HFF-Myc (cell line): Measurements from ENCODE around the gene ENO4.
A peak's percentile ranks its signal among the peaks of the same experiment; 100 is the strongest.

Experiments
- DNase-seq: peaks from one replicate; pipeline ENCODE4 v3.0.0-alpha.2; 2011; ENCODE audit warnings: low read depth; ENCODE audit errors: extremely low read depth
- H3K4me3 ChIP-seq: replicated peaks from 2 replicates; pipeline ENCODE4 v1.5.1; 2011; ENCODE audit warnings: low read depth, mild to moderate bottlenecking, control low read depth, low read length
- TF ChIP-seq, protein P1 (sequence below): IDR thresholded peaks from 2 replicates; pipeline ENCODE4 v1.5.1; 2012; ENCODE audit warnings: mild to moderate bottlenecking, low read depth, low read length, control low read depth; ENCODE audit errors: missing control alignments

ENO4 gene

DNA sequence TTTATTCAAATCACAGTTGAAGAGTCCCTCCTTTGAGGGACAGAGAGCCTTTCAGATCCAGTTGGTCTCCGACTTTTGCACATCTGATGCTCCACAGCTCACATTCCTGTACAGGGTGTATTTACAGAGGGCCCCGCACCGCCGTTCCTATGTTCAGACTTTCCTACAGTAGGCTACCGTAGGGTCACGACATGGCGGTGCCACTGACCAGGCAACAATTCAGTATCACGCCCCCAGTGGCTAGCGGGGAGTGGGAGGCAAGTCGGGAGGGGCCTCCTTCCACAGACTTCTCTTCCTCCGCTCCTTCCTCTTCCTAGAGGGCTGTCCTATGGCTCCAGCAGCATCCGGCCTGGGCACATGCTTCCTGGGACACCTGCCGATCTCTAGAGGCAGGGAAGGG, 40.6 kb upstream of the ENO4 start:
- H3K4me3 ChIP-seq, result no peak overlapping the region
- TF ChIP-seq, protein P1, sequence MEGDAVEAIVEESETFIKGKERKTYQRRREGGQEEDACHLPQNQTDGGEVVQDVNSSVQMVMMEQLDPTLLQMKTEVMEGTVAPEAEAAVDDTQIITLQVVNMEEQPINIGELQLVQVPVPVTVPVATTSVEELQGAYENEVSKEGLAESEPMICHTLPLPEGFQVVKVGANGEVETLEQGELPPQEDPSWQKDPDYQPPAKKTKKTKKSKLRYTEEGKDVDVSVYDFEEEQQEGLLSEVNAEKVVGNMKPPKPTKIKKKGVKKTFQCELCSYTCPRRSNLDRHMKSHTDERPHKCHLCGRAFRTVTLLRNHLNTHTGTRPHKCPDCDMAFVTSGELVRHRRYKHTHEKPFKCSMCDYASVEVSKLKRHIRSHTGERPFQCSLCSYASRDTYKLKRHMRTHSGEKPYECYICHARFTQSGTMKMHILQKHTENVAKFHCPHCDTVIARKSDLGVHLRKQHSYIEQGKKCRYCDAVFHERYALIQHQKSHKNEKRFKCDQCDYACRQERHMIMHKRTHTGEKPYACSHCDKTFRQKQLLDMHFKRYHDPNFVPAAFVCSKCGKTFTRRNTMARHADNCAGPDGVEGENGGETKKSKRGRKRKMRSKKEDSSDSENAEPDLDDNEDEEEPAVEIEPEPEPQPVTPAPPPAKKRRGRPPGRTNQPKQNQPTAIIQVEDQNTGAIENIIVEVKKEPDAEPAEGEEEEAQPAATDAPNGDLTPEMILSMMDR, result no peak
- no peak for DNase-seq

DNA sequence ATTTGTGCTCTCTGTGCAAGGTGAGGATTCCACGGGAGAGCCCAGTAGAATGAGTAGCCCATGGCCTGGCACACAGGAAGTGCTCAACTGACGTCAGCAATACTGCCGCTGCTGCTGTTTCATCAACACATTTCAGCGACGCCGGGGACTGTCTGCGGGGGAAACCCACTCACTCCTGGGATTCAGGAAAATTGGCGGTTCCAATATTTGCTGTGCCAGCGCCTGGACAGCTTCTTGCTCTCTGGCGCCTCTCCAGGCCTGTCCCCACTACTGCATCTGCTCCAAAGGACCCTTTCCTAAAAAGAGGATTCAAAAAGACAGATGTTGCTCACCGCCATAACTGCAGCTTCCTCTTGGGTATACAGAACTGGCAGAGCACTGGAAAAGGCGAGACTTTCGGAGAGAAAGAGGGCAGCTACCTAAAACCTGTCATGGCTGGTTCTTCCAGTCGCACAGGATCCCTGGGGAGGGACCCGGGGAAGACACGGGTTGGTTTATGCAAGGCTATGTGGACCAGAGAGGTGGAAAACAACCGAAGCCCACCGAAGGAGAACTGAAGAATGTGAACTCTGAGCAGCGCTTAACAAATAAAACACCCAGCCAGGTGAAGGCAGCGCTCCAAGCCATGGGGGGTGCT, 39.7 kb upstream of the ENO4 start:
- TF ChIP-seq, protein P1, result peak; percentile 44
- no peak for DNase-seq
- H3K4me3 ChIP-seq, result no peak overlapping the region

DNA sequence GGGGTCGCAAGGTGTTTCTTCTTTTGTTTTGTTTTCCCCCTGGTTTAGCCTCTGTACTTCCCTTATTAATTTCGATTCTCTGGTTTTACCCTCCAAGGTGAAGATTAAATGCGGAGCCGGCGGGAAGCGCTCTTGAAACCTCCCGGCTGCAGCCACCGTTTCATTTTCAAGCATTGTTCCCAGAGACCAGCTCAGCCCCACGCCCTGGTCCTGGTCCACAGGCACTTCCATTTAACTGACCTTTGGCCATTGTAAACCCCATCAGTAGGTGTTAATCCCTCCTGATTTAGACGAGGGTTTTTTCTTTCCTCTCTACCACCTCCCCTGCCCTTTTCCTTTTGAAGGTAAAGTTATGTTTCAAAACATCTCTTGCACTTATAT, 39.2 kb upstream of the ENO4 start:
- DNase-seq, result no peak
- TF ChIP-seq, protein P1, result no peak
- no peak overlapping the region for H3K4me3 ChIP-seq

DNA sequence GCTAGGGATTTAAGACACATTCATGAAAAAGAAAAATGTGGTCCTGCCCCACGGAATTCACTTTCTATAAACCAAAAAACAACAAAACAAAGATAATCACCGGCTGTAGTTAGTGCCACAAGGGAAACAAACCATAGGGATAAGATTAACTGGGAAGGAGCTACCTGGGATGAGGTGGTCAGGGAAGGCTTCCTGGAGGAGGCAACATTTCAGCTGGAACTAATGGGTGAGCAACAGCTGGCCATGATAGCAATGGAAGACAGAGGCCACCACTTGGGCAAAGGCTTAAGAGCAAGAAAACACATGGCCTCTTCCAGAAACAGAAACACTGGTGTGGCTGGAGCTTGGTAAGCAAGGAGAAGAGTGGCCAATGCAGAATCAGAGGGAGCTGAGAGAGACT, 38.4 kb upstream of the ENO4 start:
- TF ChIP-seq, protein P1, result no peak
- no peak overlapping the region for H3K4me3 ChIP-seq
- DNase-seq, result no peak

DNA sequence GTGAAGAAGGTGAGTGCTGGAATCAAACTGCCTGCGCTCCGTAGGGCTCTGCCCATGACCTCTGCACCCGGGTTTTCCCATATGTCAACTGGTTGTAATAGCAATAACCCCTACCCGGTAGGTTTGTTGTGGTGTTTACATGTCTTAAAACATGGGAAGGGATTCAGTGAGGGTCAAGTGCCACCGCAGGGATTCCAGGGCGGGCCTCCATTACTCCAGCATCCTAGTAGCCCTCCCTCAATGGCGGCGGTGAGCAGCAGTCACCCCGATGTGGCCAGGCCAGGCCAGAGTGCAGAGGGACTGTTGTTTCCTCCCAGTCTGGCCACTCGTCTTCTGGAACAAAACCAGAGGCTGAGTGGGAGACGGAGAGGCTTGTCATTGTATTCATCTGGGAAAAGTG, 37.6 kb upstream of the ENO4 start:
- TF ChIP-seq, protein P1, result no peak
- H3K4me3 ChIP-seq, result no peak overlapping the region
- no peak for DNase-seq

DNA sequence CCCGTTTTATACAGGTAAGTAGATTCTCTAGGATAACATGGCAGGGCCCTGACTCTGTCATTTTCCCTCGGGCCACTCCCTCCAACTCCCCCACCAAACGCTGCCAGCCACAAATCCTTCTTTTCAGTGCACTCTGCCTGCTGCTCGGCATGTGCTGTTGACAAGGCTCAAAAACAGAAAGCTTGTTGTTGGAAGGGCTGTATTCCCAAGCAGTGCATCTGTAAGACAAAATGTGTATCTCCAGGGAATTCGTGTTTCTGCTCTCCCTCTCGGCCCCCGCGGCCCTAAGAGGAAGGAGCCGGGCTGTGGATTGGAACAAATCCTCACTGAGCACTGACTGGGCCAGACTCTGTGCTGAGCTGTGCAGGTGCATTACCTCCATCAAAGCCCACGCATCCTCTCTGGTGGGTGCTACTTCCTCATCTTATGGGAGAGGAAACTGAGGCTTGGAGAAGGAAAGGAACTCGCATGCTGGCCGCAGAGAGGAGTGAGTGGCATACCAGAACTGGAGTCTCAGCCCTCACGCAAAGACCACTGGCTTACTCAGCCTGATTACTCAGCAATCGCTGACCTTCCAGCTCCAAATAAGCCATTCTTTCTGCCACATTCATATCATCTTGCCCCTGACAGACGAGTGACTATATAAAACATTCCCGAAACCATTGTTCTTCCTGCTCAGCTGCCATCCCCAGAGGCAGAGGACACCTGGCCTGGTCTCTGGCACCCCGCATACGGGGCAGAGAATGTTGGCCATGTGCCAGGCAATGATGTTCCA, 33.5 kb upstream of the ENO4 start:
- no peak overlapping the region for H3K4me3 ChIP-seq
- TF ChIP-seq, protein P1, result no peak
- DNase-seq, result no peak
